MM.1S (cell line): ENCODE results near the gene ARL6.

Source experiments
- EZH2 ChIP-seq: fragments of 300-600 bp; sonication (generic); optimal IDR thresholded peaks from 2 replicates; pipeline ENCODE3; 2017; ENCODE audit warnings: low read depth, mild to moderate bottlenecking, antibody characterized with exemption, low read length, mixed read lengths
- EZH2phosphoT487 ChIP-seq: fragments of 300-600 bp; sonication (generic); IDR thresholded peaks from 2 replicates; pipeline ENCODE4 v1.6.1; 2018; ENCODE audit warnings: antibody characterized with exemption, low read length

DNA sequence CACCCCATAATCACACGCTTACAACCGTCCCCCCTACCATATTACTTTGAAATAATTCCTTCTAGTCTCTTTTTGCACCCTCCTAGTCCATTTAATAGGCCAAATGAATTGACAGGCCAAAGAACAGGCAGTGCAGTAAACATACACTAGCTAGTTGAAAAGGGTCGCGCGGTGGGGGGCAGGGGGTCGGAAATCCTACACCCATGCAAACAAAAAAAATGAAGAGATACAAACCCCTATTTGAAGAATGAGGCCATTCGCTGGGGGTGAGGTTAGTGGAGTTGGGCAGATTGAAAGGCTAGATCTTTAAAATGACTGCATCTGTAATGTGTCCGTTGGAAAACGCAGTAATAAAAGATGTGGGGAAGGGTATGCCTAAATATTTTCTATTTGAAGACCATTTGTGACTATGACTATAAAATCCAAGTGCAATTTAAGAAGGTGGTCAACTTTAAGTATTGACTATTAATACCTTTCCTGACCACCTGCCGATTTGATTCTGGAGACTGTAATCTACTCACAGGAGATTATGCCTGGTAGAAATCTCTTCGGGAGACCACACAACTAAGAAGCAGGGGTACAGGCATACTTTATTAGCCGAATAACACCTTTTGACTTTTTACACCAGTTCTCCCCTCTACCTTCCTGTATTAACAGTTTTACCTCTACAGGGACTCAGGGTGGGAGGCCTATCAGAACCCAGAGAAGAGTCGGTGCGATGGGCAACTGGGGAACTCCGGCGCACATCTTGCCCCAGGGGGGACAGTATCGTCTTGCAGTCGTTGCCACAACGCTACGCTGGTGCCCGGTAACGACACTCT is 762 bp upstream of the ARL6 start:
- TF ChIP-seq EZH2 (no peak), EZH2phosphoT487 (no peak)
